Cardiac septum (tissue), 1 donor: ENCODE data around the gene THOC3. TPM values are rescaled to one million over a fixed set of nuclear protein-coding genes. Genes with fewer than 3 reads are reported as not detected.
"Not testable (repeated sequence)": the region's sequence is repeated elsewhere in the genome, so short reads cannot be mapped to it uniquely, and the experiment has no call there.

Experiments
- DNase-seq: peaks from one replicate; pipeline ENCODE4 v3.0.0-alpha.2; 2020; ENCODE audit warnings: low spot score
- intact Hi-C: fragments of 100-400 bp; cut with DNase I; formaldehyde crosslinking; loops from one replicate; pipeline ENCODE4 v1.14.0; 2022
- long read RNA-seq: library from polyadenylated mRNA; unstranded; transcript quantifications from one replicate; pipeline ENCODE4 v2.0.0, GENCODE V29; 2021
- total RNA-seq: library from RNA; stranded (reverse); fragmentation: NEBNext Ultra II Directional; extraction: Animal tissue kit (Norgen Biotek cat#: 25700); gene quantifications from one replicate; pipeline ENCODE4 v1.2.1, GENCODE V29; 2021
- donor health status: DM: no; HTN: no; CAD: no.

Gene THOC3
- total RNA-seq = 11.0 TPM
- long read RNA-seq, transcript THOC3-201 (6 exons, 1,589 nt) = major isoform, 28 of 34 reads
- long read RNA-seq, partial matches to known transcripts = 0 of 34 reads
- long read RNA-seq, other reads (novel, unspliced or antisense) = 6 of 34 reads

GRCh38 chr5:175967471-175968372 lies at the start of gene THOC3:
Gene THOC3 (minus strand): TSS chr5:175968315. CDS start chr5:175968208, 107 bp downstream.
- intact Hi-C loops = not testable (repeated sequence)
- peak; percentile 82 for DNase-seq

- intact Hi-C loops, DNase-seq: not testable (repeated sequence)
Observed at GRCh38 chr5:176017324-176017723, 49.2 kb upstream of the THOC3 start.

GRCh38 chr5:176014360-176014759 lies 46.2 kb upstream of the THOC3 start:
- DNase-seq, intact Hi-C loops: not testable (repeated sequence)

GRCh38 chr5:176011088-176011487 lies 43.0 kb upstream of the THOC3 start:
- DNase-seq, intact Hi-C loops: not testable (repeated sequence)

GRCh38 chr5:176010202-176010601 lies 42.1 kb upstream of the THOC3 start:
- intact Hi-C loops, DNase-seq: not testable (repeated sequence)

- intact Hi-C loops, DNase-seq: not testable (repeated sequence)
Observed at GRCh38 chr5:176007220-176007619, 39.1 kb upstream of the THOC3 start.

- DNase-seq, intact Hi-C loops: not testable (repeated sequence)
Observed at GRCh38 chr5:176006819-176007218, 38.7 kb upstream of the THOC3 start.

- DNase-seq, intact Hi-C loops: not testable (repeated sequence)
Observed at GRCh38 chr5:175997979-175998378, 29.9 kb upstream of the THOC3 start.

GRCh38 chr5:175997495-175997894 lies 29.4 kb upstream of the THOC3 start:
- intact Hi-C loops = not testable (repeated sequence)

GRCh38 chr5:175996791-175997190 lies 28.7 kb upstream of the THOC3 start:
- intact Hi-C loops, DNase-seq: not testable (repeated sequence)

More at GRCh38 chr5:175997495-175997894, 29.4 kb upstream of the THOC3 start:
- not testable (repeated sequence) for DNase-seq

- DNase-seq, intact Hi-C loops: not testable (repeated sequence)
Observed at GRCh38 chr5:175995506-175995905, 27.4 kb upstream of the THOC3 start.

- intact Hi-C loops, DNase-seq: not testable (repeated sequence)
Observed at GRCh38 chr5:175979371-175979995, 11.4 kb upstream of the THOC3 start.

GRCh38 chr5:175968381-175968780 lies 266 bp upstream of the THOC3 start:
- DNase-seq, intact Hi-C loops: not testable (repeated sequence)

- intact Hi-C loops = not testable (repeated sequence)
Observed at GRCh38 chr5:175962329-175962728, 5.8 kb downstream of the THOC3 start.

GRCh38 chr5:175960228-175960627 lies 7.9 kb downstream of the THOC3 start:
- intact Hi-C loops, DNase-seq: not testable (repeated sequence)

More at GRCh38 chr5:175962329-175962728, 5.8 kb downstream of the THOC3 start:
- not testable (repeated sequence) for DNase-seq

GRCh38 chr5:175958515-175958914 lies 9.6 kb downstream of the THOC3 start:
- intact Hi-C loops, DNase-seq: not testable (repeated sequence)

GRCh38 chr5:175954107-175954506 lies 14.0 kb downstream of the THOC3 start:
- DNase-seq, intact Hi-C loops: not testable (repeated sequence)

GRCh38 chr5:175952810-175953209 lies 15.3 kb downstream of the THOC3 start:
- DNase-seq, intact Hi-C loops: not testable (repeated sequence)

GRCh38 chr5:175951339-175951969 lies 16.7 kb downstream of the THOC3 start:
- DNase-seq, intact Hi-C loops: not testable (repeated sequence)
